ENCODE measurements around the gene GPN2.
"Not testable (repeated sequence)": the region's sequence is repeated elsewhere in the genome, so short reads cannot be mapped to it uniquely, and the experiment has no call there.

GPN2 gene

DNA sequence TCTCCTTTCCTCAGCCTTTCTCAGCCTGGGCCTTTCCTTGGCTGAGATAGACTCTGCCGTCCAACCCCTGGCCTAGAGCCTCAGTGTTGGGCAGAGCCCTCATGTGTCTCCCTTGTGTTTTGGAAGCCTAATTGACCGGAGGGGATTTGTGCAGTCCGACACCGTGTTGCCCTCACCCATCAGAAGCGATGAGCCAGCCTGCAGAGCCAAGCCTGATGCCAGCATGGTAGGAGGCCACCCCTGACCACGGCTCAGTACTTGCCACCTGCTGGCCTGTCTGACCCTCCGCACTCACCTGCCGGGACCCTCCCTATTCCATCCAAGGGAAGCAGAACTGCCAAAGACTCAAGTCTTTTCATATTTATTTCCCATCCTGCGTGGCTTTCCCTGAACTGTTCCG, 36.5 kb downstream of the GPN2 start:
- no peak for DNase-seq (ENCODE audit: low read depth)
- no peak overlapping the region for H3K4me3 ChIP-seq (ENCODE audit: low read depth, low read length)
- TF ChIP-seq, protein P1, sequence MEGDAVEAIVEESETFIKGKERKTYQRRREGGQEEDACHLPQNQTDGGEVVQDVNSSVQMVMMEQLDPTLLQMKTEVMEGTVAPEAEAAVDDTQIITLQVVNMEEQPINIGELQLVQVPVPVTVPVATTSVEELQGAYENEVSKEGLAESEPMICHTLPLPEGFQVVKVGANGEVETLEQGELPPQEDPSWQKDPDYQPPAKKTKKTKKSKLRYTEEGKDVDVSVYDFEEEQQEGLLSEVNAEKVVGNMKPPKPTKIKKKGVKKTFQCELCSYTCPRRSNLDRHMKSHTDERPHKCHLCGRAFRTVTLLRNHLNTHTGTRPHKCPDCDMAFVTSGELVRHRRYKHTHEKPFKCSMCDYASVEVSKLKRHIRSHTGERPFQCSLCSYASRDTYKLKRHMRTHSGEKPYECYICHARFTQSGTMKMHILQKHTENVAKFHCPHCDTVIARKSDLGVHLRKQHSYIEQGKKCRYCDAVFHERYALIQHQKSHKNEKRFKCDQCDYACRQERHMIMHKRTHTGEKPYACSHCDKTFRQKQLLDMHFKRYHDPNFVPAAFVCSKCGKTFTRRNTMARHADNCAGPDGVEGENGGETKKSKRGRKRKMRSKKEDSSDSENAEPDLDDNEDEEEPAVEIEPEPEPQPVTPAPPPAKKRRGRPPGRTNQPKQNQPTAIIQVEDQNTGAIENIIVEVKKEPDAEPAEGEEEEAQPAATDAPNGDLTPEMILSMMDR (IDR thresholded peaks at IDR 0.05; ENCODE audit: control insufficient read depth, extremely low read depth, insufficient read depth), result no peak

DNA sequence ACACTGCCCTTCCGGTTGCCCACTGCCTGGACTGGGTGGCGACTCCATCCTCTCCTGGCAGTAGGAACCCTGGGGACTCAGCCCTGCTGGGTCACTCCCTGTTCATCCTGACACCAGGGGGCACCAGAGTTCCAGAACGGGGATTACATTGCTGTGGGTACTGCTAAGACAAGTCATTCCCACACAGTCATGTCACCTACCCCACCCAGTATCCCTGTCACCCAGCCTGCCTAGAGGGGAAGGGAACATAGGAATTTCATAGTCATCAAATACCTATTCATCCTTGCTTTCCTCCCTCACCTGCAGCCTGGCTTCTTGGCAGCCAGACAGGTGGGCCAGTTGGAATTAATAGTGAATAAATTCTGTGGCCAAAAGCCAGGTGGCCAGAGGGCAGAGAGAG, 36.9 kb downstream of the GPN2 start:
- TF ChIP-seq, protein P1 (IDR thresholded peaks at IDR 0.05; ENCODE audit: control insufficient read depth, extremely low read depth, insufficient read depth), result peak; percentile 79
- no peak for DNase-seq (ENCODE audit: low read depth)
- H3K4me3 ChIP-seq (ENCODE audit: low read depth, low read length), result no peak overlapping the region

DNA sequence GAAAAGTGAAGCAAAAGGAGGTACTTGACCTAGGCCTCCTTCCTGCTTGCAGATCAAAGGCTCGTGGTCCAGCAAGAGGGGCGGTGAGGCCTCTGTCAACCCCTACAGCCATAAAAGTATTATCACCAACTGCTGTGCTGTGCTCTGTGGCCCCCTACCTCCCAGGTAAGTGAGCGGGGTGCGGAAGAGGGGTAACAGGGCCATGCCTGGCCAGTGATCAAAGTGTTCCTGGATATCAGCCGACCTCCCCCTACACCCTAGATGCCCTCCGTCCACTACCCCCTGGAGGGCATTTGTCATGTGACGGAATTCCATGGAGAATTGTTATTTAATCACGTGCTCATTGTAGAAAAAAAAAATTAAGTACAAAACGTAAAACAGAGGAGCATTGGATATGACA, 37.4 kb downstream of the GPN2 start:
- TF ChIP-seq, protein P1 (IDR thresholded peaks at IDR 0.05; ENCODE audit: control insufficient read depth, extremely low read depth, insufficient read depth), result no peak
- H3K4me3 ChIP-seq (ENCODE audit: low read depth, low read length), result no peak overlapping the region
- DNase-seq (ENCODE audit: low read depth), result no peak

DNA sequence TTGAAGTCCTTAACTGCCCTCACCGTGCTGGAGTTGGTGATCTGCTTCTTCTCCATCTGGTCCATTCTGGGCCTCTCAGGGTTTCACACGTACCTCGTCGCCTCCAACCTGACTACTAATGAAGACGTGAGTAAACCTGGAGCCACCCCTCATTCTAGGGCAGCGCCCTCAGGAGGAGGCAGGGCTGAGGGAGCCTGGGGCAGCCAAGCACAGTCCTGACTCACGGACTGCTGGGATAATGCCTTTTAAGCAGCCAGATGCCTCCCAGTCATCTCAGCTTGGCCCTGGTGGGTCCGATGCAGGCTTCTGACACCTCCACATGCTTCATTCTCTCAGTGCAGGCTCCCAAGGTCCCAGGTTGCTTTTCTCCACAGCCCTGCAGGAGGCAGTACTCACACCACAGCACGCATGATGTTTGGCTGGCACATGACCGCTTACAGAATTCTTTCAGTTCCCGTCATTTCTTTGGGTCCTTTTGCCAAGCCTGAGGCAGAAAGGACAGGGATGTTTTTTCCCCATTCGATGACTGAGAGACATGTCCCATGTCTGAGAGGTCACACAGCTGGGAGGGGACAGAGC, 38.9 kb downstream of the GPN2 start:
- TF ChIP-seq, protein P1 (IDR thresholded peaks at IDR 0.05; ENCODE audit: control insufficient read depth, extremely low read depth, insufficient read depth), result no peak
- no peak for DNase-seq (ENCODE audit: low read depth)
- no peak overlapping the region for H3K4me3 ChIP-seq (ENCODE audit: low read depth, low read length)

DNA sequence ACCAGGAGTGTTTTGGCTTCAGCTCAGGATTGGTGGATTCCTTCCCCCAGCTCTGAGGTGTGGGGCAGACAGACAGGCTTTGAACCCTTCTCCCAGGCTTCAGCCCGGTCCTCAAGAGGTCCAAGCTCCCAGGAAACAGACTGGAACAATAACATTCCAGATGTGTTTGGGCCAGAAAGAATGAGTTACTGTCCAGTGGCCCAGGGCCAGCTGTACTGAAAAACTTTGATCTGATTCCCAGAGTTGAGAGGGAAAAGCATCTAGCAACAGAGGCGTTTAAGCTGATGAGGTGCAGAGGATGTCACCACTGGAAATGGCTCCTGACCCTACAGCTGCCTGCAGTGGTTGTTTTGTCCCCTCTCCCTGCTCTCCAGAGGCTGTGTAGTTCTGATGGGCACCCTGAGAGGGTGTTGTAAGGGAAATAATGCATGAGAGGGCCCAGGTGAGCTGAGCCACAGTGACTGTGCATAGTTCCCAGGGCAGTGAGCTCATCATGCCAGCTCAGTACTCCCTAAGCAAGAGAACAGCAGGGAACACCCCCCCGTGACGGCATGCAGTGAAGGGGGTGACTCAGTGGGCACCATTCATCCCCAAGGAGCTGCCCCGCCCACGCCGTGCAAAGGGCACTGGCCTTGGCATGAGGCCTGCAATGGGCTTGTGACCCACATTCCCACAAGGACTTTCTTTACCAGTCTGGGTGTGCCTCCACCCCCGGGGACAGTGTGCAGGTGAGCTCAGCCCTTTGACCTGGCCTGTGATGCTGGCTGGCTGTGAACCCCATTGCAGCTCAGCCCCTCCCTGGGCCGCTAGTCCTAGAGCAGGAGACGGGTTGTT, 40.9 kb downstream of the GPN2 start:
- TF ChIP-seq, protein P1 (IDR thresholded peaks at IDR 0.05; ENCODE audit: control insufficient read depth, extremely low read depth, insufficient read depth), result no peak
- no peak for DNase-seq (ENCODE audit: low read depth)
- no peak overlapping the region for H3K4me3 ChIP-seq (ENCODE audit: low read depth, low read length)

DNA sequence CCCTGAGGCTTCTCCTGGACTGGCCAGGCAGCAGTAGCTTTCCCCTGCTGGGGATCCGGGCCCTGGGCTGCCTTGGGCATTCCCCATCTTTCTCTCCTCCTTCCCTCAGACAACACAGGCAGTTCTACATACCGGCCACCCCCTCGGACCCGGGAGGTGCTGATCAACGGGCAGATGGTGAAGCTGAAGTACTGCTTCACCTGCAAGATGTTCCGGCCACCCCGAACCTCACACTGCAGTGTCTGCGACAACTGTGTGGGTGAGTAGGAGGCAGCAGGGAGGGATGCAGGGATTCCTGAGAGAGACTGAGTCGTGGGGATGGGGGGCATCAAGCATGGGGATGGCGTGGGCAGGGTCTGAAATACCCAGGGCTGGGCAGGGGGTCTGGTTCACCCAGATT, 41.6 kb downstream of the GPN2 start:
- TF ChIP-seq, protein P1 (IDR thresholded peaks at IDR 0.05; ENCODE audit: control insufficient read depth, extremely low read depth, insufficient read depth), result no peak
- no peak overlapping the region for H3K4me3 ChIP-seq (ENCODE audit: low read depth, low read length)
- DNase-seq (ENCODE audit: low read depth), result no peak

DNA sequence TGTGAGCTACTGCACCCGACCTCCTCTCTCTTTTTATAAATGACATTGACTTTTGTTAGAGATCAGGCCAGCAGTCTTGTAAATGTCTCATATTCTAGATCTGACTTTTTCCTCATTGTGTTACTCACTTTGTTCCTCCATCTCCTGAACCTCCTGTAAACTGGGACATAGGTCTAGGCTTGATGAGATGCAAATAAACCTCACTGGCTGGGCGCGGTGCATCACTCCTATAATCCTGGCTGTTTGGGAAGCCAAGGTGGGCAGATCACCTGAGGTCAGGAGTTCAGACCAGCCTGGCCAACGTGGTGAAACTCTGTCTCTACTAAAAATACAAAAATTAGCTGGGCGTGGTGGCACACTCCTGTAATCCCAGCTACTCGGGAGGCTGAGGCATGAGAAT, 42.3 kb downstream of the GPN2 start:
- H3K4me3 ChIP-seq (ENCODE audit: low read depth, low read length); DNase-seq (ENCODE audit: low read depth): not testable (repeated sequence)

Measured in LNCaP clone FGC (cell line).